Dermis blood vessel endothelial cell (primary cell): Measurements from ENCODE around the gene NKD2. TPM values are rescaled to one million over a fixed set of nuclear protein-coding genes. Genes with fewer than 3 reads are reported as not detected.
"Not testable (repeated sequence)": the region's sequence is repeated elsewhere in the genome, so short reads cannot be mapped to it uniquely, and the experiment has no call there.

Experiments
- DNase-seq: peaks from one replicate; pipeline ENCODE4 v3.0.0; 2010
- total RNA-seq: library from RNA; depleted of rRNA; stranded (reverse); fragments of >200 nt; gene quantifications from 2 replicates; pipeline ENCODE4 v1.2.3, GENCODE V29; 2014

NKD2 gene
- total RNA-seq, 1 donor from 2014 or later: 0.17 TPM

- DNase-seq: no peak
These were observed 51.3 kb downstream of the NKD2 start for GRCh38 chr5:1059884-1060263.

GRCh38 chr5:1060535-1060981 lies 52.0 kb downstream of the NKD2 start:
- no peak for DNase-seq

DNA sequence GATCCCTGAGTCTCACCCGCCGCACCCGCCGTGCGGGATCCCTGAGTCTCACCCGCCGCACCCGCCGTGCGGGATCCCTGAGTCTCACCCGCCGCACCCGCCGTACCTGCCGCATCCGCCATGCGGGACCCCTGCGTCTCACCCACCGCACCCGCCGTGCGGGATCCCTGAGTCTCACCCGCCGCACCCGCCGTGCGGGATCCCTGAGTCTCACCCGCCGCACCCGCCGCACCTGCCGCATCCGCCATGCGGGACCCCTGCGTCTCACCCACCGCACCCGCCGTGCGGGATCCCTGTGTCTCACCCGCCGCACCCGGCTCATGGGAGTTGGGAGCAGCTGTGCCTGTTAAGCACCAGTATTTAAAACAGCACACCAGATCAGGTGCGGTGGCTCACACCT lies 52.7 kb downstream of the NKD2 start:
- DNase-seq: not testable (repeated sequence)

- no peak for DNase-seq
These were observed 53.3 kb downstream of the NKD2 start for GRCh38 chr5:1061916-1062315.

DNA sequence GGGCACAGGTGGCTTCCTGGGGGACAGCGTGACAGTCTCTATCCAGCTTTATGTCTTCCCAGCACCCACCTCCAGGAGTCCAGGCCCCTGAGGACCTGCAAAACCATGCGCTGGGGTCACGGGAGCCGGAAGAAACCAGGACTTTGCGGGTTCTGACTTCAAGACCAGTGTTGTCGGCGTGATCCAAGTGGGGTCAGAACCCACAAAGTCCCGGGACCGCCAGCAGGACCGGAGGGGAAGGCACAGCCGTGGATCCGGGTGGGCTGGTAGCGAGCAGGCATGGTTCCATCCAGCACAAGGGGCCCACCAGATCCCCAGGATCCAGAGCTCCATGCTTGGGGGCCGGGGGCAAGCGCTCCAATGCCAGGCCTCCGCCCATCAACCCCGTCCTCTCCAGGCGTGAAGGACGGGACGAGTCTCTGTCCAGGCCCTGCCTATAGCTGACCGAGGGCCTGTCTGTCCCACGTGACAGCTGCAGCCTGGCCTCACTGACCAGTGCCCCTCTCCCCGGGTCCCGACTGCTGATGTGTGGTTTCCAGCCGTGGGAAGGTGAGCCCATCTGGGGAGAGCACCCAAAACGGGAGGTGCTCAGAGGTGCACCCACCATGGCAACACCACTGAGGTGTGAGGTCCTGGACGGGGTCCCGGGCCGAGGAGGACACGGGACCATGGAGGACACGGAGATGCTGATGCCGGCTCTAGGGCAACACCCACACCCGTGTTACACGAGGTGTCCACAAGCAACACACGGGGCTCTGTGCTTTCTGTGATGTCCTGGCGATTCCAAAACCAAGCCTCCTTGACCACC lies 54.4 kb downstream of the NKD2 start:
- DNase-seq: no peak

DNA sequence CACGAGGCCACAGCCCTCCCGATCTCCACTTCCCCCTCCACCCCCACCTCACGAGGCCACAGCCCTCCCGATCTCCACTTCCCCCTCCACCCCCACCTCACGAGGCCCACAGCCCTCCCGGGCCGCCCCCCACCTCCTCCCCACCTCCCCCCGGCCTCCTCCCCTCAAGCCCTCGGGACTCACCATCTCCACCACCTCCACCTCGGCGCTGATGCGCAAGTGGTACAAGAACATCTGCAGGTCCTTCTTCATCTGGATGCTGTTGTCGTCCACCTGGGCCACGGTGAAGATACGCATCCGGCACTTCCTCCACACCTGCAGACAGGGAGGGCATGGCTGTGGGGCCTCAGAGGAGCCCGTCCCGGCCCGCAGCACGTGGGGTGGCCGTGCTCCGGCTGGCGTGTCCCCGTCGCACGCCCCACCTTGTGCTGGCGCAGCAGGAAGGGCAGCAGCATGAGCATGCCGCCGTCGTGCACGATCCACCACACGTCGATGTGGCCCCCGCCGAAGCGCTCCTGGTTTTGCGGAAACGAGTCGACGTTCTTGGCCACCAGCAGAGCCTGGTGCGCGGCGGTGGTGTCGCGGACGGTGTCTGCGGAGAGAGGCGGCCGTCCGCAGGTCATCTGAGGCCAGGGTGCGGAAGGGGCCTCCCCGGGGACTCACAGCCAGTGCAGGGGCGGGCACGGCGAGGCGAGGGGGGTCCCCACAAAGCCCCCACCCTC lies 55.2 kb downstream of the NKD2 start:
- DNase-seq: no peak

GRCh38 chr5:1064383-1065142 lies 56.0 kb downstream of the NKD2 start:
- no peak for DNase-seq

DNA sequence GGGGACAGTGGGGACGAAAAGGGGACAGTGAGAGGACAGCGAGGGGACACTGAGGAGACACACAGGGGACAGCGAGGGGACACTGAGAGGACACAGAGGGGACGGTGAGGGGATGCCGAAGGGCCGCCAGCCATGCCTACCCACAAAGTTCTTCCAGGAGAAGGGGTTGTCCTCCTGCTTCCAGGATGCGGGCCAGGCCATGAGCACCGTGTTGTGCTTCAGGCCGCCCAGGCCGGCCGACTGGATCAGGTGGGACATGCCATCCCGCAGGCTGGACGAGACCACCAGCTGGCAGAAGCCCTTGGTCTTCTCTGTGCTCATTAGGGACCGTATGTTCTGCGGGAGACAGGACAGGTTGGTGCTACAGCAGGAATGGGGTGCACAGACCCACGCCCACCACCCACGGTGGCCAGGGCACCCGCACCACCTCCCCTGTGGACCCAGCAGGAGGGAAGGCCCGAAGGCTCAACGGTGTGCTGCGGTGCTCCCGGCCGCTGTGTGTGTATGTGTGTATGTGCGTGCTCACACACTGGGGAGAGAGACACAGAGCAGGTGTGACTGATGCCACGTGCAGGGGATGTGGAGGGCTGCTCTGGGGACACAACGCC lies 56.6 kb downstream of the NKD2 start:
- DNase-seq: no peak

GRCh38 chr5:1065891-1066650 lies 57.5 kb downstream of the NKD2 start:
- DNase-seq: no peak

GRCh38 chr5:1066676-1067075 lies 58.1 kb downstream of the NKD2 start:
- DNase-seq: no peak

- DNase-seq: no peak
These were observed 58.8 kb downstream of the NKD2 start for GRCh38 chr5:1067141-1068121.

DNA sequence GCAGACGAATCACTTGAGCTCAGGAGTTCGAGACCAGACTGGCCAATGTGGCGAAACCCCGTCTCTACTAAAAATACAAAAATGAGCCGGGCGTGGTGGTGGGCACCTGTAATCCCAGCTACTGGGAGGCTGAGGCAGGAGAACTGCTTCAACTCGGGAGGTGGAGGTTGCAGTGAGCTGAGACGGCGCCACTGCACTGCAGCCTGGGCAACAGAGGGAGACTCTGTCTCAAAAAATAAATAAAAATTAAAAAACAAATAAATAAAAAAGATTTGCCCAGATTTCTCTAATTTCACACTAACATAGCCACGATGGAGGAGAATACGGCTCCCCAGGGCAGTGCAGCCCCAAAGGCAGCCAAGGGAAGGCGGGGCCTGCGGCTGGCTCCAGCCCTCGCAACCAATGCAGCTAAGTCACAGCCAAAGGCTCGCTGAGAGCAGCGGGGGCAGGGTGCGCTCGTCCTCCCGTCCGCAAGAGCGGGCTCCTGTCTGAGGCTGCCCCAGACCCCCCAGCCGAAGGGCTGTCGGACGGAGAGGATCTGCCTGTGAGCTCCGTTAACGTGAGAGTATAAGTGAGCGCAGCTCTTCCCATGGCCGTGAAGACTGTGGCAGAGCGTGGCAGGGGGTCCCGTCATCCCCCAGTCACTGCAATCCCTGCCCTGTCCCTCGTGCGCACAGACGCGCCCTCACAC lies 59.7 kb downstream of the NKD2 start:
- no peak for DNase-seq

GRCh38 chr5:1068895-1069719 lies 60.5 kb downstream of the NKD2 start:
- DNase-seq: no peak

GRCh38 chr5:1069720-1070088 lies 61.1 kb downstream of the NKD2 start:
- no peak for DNase-seq

DNA sequence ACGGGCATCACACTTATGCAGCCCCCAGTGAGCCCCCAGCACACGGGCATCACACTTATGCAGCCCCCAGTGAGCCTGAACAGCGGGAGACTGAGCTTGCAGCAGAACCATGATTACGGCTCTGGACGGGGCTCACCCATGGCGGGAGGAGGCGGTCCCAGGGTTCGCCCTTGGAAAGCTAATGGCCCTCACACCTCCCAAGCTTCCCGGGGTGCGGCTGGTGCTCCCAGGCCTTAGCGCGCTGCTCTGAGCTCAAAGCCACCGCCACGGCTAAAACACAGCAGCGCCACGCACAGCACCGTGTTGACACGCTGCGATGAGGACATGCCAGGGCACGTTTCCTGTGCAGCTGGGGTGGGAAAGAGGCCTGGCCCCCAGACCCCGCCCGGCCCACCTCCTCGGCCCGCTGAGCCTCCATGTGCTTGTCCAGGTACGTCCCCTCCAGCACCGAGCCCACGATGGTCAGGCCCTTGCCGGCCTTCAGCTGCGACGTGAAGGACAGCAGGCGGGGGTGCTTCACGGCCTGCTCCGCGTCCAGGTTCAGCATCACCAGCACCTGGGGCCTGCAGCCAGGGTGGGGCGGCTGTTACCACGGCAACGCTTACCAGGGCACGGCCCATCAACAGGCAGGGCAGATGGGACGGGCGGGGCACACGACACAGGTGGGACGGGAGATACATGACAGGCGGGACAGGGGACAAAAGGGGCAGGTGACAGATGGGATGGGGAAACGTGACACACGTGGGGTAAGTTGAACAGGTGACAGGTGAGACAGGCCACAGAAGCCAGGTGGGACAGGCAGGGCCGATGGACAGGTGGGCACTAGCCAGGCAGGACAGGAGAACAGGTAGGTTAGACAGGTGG lies 64.9 kb downstream of the NKD2 start:
- no peak for DNase-seq

DNA sequence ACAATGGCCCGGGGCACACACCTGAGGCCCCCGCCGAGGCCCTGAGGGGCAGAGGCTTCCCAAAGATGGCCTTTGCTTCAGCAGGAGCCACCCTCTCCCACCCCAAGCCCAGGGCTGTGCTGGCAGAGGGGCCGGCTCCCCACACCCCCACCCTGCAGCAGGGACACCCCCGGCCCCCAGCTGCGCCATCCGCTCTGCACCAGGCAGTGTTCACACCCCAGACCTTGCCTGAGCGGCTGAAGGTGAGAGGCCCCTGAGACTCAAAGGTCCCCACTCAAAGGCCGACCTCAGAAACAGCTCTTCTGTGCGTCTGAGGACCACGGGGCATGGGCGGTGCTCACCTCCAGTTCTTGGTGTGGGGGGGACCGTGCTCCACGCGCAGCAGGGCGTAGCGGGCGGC lies 65.6 kb downstream of the NKD2 start:
- DNase-seq: no peak

GRCh38 chr5:1074816-1075554 lies 66.4 kb downstream of the NKD2 start:
- DNase-seq: no peak

DNA sequence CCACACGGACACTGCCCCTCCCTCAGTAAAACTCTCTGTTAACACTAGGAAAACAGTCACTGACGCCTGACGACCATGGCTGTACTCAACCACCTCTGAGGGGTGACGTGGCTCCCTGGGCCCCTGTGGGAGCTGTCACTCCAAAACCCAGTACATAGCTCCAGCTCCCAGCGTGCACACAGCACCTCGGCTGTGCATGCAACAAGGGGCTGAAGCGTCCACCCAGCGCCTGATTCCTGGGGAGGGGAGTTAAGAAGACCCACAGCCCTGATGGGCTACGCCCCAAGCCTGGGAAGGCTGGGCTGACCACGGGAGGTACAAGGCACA lies 66.9 kb downstream of the NKD2 start:
- DNase-seq: no peak
